GM23338 (cell line): Measurements from ENCODE around the gene FER. TPM values are rescaled to one million over a fixed set of nuclear protein-coding genes. Genes with fewer than 3 reads are reported as not detected.
"Not testable (repeated sequence)": the region's sequence is repeated elsewhere in the genome, so short reads cannot be mapped to it uniquely, and the experiment has no call there.

Experiments used
- ATAC-seq: fragments of 200-7000 bp; cut with Tn5 transposase; 3 replicates; pipeline ENCODE4 v1.9.1; 2020
- DNase-seq: peaks from one replicate; pipeline ENCODE4 v3.0.0-alpha.2; 2015; ENCODE audit warnings: low spot score
- H2AFZ ChIP-seq: fragments of 200-600 bp; sonication (generic); 2 replicates; pipeline ENCODE4 v1.8.0; 2016; ENCODE audit warnings: antibody characterized with exemption, mild to moderate bottlenecking, moderate library complexity
- H3F3A ChIP-seq: fragments of 200-600 bp; sonication (generic); replicated peaks from 2 replicates; pipeline ENCODE4 v1.8.0; 2017; ENCODE audit warnings: antibody characterized with exemption, mixed run types, low read depth
- H3K27ac ChIP-seq: fragments of 200-600 bp; sonication (generic); 2 replicates; pipeline ENCODE4 v1.6.1; 2016; ENCODE audit warnings: low read depth
- H3K27me3 ChIP-seq: fragments of 200-600 bp; sonication (generic); 2 replicates; pipeline ENCODE4 v1.8.0; 2016; ENCODE audit warnings: mild to moderate bottlenecking, mixed run types, moderate library complexity; ENCODE audit not compliant: insufficient read depth
- H3K36me3 ChIP-seq: fragments of 200-600 bp; sonication (generic); 2 replicates; pipeline ENCODE4 v1.8.0; 2016; ENCODE audit warnings: mild to moderate bottlenecking; ENCODE audit not compliant: insufficient read depth
- H3K4me1 ChIP-seq: fragments of 200-600 bp; sonication (generic); 2 replicates; pipeline ENCODE4 v1.8.0; 2016; ENCODE audit warnings: mild to moderate bottlenecking, moderate library complexity; ENCODE audit not compliant: insufficient read depth
- H3K4me2 ChIP-seq: fragments of 200-600 bp; sonication (generic); 2 replicates; pipeline ENCODE4 v1.7.1; 2017; ENCODE audit warnings: mixed run types
- H3K4me3 ChIP-seq: fragments of 200-600 bp; sonication (generic); 2 replicates; pipeline ENCODE4 v1.6.1; 2016; ENCODE audit warnings: mixed run types
- H3K79me2 ChIP-seq: fragments of 200-600 bp; sonication (generic); replicated peaks from 2 replicates; pipeline ENCODE4 v1.8.0; 2017; ENCODE audit warnings: mild to moderate bottlenecking; ENCODE audit not compliant: insufficient read depth
- H3K9me2 ChIP-seq: fragments of 200-600 bp; sonication (generic); 2 replicates; pipeline ENCODE4 v1.8.0; 2017; ENCODE audit not compliant: insufficient read depth
- H4K20me1 ChIP-seq: fragments of 200-600 bp; sonication (generic); replicated peaks from 2 replicates; pipeline ENCODE4 v1.8.0; 2017; ENCODE audit warnings: mild to moderate bottlenecking; ENCODE audit not compliant: insufficient read depth
- H3K27ac Mint-ChIP-seq: 2 replicates; pipeline ENCODE4 v1.8.0; 2020; ENCODE audit warnings: inconsistent platforms, mild to moderate bottlenecking, moderate library complexity, mixed read lengths
- H3K27me3 Mint-ChIP-seq: 3 replicates; pipeline ENCODE4 v1.8.0; 2022; ENCODE audit warnings: low read depth, mild to moderate bottlenecking, moderate library complexity, mixed read lengths, inconsistent platforms; ENCODE audit not compliant: insufficient read depth, poor library complexity
- H3K36me3 Mint-ChIP-seq: 3 replicates; pipeline ENCODE4 v1.8.0; 2021; ENCODE audit warnings: low read depth, mild to moderate bottlenecking, inconsistent platforms, moderate library complexity, mixed read lengths
- H3K4me1 Mint-ChIP-seq: 3 replicates; pipeline ENCODE4 v1.8.0; 2020; ENCODE audit warnings: mild to moderate bottlenecking, inconsistent platforms, mixed read lengths
- H3K4me3 Mint-ChIP-seq: 3 replicates; pipeline ENCODE4 v1.8.0; 2021; ENCODE audit warnings: moderate library complexity, mild to moderate bottlenecking, inconsistent platforms, mixed read lengths
- H3K9me3 Mint-ChIP-seq: 3 replicates; pipeline ENCODE4 v1.8.0; 2020; ENCODE audit warnings: moderate library complexity, mild to moderate bottlenecking, inconsistent platforms, mixed read lengths
- CREB1 ChIP-seq: fragments of 250-450 bp; sonication (Bioruptor Pico); IDR thresholded peaks from 2 replicates; pipeline ENCODE4 v1.5.0; 2020; ENCODE audit warnings: low read depth, mild to moderate bottlenecking, moderate library complexity
- EZH2phosphoT487 ChIP-seq: fragments of 200-600 bp; sonication (generic); IDR thresholded peaks from one replicate; pipeline ENCODE4 v1.8.1; 2018; ENCODE audit warnings: antibody characterized with exemption; ENCODE audit not compliant: unreplicated experiment
- JUNB ChIP-seq: IDR thresholded peaks from one replicate; pipeline ENCODE4 v1.6.1; 2016; ENCODE audit warnings: antibody characterized with exemption; ENCODE audit not compliant: unreplicated experiment
- NANOG ChIP-seq: IDR thresholded peaks from 2 replicates; pipeline ENCODE4 v1.6.1; 2016; ENCODE audit warnings: antibody characterized with exemption, borderline replicate concordance
- POLR2AphosphoS5 ChIP-seq: IDR thresholded peaks from 2 replicates; pipeline ENCODE4 v1.6.1; 2016; ENCODE audit warnings: antibody characterized with exemption, low read depth
- polyA plus RNA-seq: library from polyadenylated mRNA; unstranded; fragments of >200 nt; fragmentation: Nextera tagmentation; extraction: Ambion mirVana; gene quantifications from 2 replicates; pipeline ENCODE4 v1.2.1, GENCODE V29; 2016
- total RNA-seq: library from RNA; depleted of rRNA; stranded (reverse); fragments of >200 nt; shearing (Covaris generic); gene quantifications from 2 replicates; pipeline ENCODE4 v1.2.3, GENCODE V29; 2014
- TF ChIP-seq, protein P1 (sequence below): IDR thresholded peaks from 2 replicates; pipeline ENCODE4 v1.6.1; 2016; ENCODE audit warnings: antibody characterized with exemption
- TF ChIP-seq, protein P2 (sequence below): IDR thresholded peaks from one replicate; pipeline ENCODE4 v1.6.1; 2018; ENCODE audit warnings: antibody characterized with exemption; ENCODE audit not compliant: unreplicated experiment
- TF ChIP-seq, protein P3 (sequence below), 2 experiments: fragments of 200-600 bp in 1 of 2; sonication (generic) in 1 of 2; conservative IDR thresholded peaks; 2 replicates each; pipeline versions ENCODE4 v1.5.1 to v1.6.1; 2016 to 2017; ENCODE audit warnings: antibody characterized with exemption in 2 of 2, low read depth in 2 of 2, mild to moderate bottlenecking in 2 of 2, moderate library complexity in 1 of 2

The FER gene
- total and polyA plus RNA-seq, 2 experiments from 2014 or later, result 17.4 to 34.8 TPM

DNA sequence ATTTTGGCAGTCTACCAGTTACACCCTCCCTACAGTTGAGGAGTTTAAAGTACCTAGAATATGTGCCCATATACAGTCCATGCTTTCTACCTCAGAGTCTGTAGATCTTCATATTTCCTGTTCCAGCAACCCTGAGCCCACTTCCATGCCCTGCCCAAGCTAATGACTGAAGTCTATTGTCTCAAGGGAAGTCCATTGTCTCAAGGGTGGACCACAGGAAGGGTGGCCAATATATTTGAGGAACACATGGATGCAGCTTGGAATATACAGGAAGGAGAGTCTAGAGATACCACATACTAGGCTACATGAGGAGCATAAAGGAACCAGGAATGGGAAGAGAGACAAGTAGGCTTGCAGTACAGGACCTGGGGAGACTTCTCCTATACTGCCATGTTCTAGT, 274.4 kb downstream of the FER start:
- Mint-ChIP-seq H3K9me3 (peaks cover 3% of the 10 kb centered on the region; the same call in 2 of the 3 replicates), H3K27ac (no peak overlapping the region), H3K4me3 (no peak overlapping the region), H3K36me3 (peaks cover 6% of the 10 kb centered on the region; the same call in 2 of the 3 replicates), H3K4me1 (no peaks in the 10 kb centered on the region), H3K27me3 (peaks cover 1% of the 10 kb centered on the region)
- no peak for DNase-seq
- peaks cover 6% of the 10 kb centered on the region; the same call in 1 of the 2 replicates for H3K9me2 ChIP-seq
- no peaks in the 10 kb centered on the region for H3K79me2 ChIP-seq
- no peak overlapping the region for H2AFZ ChIP-seq
- no peaks in the 10 kb centered on the region for H3K27me3 ChIP-seq
- H3K36me3 ChIP-seq, result no peaks in the 10 kb centered on the region
- H3K4me3 ChIP-seq, result no peak overlapping the region
- no peak for ATAC-seq
- no peak overlapping the region for H3K27ac ChIP-seq
- H3F3A ChIP-seq, result no peaks in the 10 kb centered on the region
- TF ChIP-seq, protein P1, sequence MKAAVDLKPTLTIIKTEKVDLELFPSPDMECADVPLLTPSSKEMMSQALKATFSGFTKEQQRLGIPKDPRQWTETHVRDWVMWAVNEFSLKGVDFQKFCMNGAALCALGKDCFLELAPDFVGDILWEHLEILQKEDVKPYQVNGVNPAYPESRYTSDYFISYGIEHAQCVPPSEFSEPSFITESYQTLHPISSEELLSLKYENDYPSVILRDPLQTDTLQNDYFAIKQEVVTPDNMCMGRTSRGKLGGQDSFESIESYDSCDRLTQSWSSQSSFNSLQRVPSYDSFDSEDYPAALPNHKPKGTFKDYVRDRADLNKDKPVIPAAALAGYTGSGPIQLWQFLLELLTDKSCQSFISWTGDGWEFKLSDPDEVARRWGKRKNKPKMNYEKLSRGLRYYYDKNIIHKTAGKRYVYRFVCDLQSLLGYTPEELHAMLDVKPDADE, result no peak
- TF ChIP-seq POLR2AphosphoS5, result no peak
- no peaks in the 10 kb centered on the region for H3K4me1 ChIP-seq
- H4K20me1 ChIP-seq, result no peaks in the 10 kb centered on the region
- H3K4me2 ChIP-seq, result no peak overlapping the region

DNA sequence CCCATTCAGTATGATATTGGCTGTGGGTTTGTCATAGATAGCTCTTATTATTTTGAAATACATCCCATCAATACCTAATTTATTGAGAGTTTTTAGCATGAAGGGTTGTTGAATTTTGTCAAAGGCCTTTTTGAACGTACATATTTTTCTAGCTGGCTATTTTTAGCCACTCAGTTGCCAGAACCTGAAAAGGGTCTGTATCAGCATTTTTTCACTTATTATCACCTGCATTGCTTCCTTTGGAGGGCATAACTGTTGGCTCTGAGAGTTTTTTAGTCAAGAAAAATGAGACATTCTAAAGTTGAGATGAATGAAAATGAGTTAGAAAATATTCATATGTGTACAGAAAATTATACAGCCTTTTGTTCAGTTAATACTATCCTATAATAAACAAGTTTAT, 278.0 kb downstream of the FER start:
- not testable (repeated sequence) for H3K4me2 ChIP-seq, H4K20me1 ChIP-seq, H3K36me3 Mint-ChIP-seq, H3K9me2 ChIP-seq, H3F3A ChIP-seq, H3K27me3 ChIP-seq, H3K27ac ChIP-seq, H3K79me2 ChIP-seq, H3K27ac Mint-ChIP-seq, H3K9me3 Mint-ChIP-seq, H2AFZ ChIP-seq, H3K27me3 Mint-ChIP-seq, DNase-seq, H3K4me1 ChIP-seq, H3K36me3 ChIP-seq, ATAC-seq, H3K4me1 Mint-ChIP-seq, H3K4me3 ChIP-seq, H3K4me3 Mint-ChIP-seq

DNA sequence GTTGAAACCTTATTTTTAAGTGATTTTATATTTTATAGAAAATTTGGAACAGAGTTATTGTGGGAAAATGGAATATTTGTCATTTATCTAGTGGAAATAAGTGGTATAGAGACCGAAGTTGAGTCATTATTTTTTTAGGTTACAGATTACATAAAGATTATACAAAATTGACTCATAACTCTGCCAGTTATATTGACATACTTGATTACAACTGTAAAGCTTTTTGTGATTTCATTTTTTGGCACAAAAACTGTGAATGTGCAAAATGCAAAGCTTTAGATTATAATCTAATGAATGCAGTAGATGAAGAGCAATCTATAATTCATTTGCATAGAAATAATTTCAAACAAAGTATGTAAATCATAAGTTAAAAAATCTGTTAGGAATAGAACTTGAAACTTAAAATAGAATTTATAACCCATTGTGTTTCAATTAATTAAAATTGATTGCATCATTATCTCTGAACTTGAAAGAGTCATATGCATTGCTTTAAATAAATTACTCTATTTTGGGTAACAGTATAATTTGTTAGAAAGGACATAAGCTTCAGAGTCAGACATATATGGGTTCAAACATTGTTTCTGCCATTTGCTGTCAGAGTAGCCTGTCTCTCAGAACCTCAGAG, 280.4 kb downstream of the FER start:
- Mint-ChIP-seq H3K9me3 (peaks cover 3% of the 10 kb centered on the region; the same call in 2 of the 3 replicates), H3K4me3 (no peak overlapping the region), H3K36me3 (peaks cover 6% of the 10 kb centered on the region; the same call in 2 of the 3 replicates), H3K27ac (no peak overlapping the region), H3K4me1 (0 out of 3 replicates have a peak, but pooled peaks cover 5% of the 10 kb centered on the region), H3K27me3 (no peaks in the 10 kb centered on the region)
- no peaks in the 10 kb centered on the region for H4K20me1 ChIP-seq
- H3K27ac ChIP-seq, result no peak overlapping the region
- H3K4me1 ChIP-seq, result no peaks in the 10 kb centered on the region
- no peaks in the 10 kb centered on the region for H3F3A ChIP-seq
- H3K36me3 ChIP-seq, result no peaks in the 10 kb centered on the region
- DNase-seq (no peak), ATAC-seq (no peak)
- H3K9me2 ChIP-seq, result no peaks in the 10 kb centered on the region
- H3K79me2 ChIP-seq, result no peaks in the 10 kb centered on the region
- no peaks in the 10 kb centered on the region for H3K27me3 ChIP-seq
- H3K4me2 ChIP-seq, result no peak overlapping the region
- H3K4me3 ChIP-seq, result no peak overlapping the region
- no peak overlapping the region for H2AFZ ChIP-seq
- TF ChIP-seq POLR2AphosphoS5 (no peak), JUNB (no peak), EZH2phosphoT487 (no peak), NANOG (no peak), CREB1 (CRISPR knock-in tag) (no peak)
- TF ChIP-seq, protein P2, sequence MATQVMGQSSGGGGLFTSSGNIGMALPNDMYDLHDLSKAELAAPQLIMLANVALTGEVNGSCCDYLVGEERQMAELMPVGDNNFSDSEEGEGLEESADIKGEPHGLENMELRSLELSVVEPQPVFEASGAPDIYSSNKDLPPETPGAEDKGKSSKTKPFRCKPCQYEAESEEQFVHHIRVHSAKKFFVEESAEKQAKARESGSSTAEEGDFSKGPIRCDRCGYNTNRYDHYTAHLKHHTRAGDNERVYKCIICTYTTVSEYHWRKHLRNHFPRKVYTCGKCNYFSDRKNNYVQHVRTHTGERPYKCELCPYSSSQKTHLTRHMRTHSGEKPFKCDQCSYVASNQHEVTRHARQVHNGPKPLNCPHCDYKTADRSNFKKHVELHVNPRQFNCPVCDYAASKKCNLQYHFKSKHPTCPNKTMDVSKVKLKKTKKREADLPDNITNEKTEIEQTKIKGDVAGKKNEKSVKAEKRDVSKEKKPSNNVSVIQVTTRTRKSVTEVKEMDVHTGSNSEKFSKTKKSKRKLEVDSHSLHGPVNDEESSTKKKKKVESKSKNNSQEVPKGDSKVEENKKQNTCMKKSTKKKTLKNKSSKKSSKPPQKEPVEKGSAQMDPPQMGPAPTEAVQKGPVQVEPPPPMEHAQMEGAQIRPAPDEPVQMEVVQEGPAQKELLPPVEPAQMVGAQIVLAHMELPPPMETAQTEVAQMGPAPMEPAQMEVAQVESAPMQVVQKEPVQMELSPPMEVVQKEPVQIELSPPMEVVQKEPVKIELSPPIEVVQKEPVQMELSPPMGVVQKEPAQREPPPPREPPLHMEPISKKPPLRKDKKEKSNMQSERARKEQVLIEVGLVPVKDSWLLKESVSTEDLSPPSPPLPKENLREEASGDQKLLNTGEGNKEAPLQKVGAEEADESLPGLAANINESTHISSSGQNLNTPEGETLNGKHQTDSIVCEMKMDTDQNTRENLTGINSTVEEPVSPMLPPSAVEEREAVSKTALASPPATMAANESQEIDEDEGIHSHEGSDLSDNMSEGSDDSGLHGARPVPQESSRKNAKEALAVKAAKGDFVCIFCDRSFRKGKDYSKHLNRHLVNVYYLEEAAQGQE, result no peak
- TF ChIP-seq, protein P3, sequence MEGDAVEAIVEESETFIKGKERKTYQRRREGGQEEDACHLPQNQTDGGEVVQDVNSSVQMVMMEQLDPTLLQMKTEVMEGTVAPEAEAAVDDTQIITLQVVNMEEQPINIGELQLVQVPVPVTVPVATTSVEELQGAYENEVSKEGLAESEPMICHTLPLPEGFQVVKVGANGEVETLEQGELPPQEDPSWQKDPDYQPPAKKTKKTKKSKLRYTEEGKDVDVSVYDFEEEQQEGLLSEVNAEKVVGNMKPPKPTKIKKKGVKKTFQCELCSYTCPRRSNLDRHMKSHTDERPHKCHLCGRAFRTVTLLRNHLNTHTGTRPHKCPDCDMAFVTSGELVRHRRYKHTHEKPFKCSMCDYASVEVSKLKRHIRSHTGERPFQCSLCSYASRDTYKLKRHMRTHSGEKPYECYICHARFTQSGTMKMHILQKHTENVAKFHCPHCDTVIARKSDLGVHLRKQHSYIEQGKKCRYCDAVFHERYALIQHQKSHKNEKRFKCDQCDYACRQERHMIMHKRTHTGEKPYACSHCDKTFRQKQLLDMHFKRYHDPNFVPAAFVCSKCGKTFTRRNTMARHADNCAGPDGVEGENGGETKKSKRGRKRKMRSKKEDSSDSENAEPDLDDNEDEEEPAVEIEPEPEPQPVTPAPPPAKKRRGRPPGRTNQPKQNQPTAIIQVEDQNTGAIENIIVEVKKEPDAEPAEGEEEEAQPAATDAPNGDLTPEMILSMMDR (conservative IDR thresholded peaks at IDR 0.05; ENCODE audit: low read depth in 2 of 2), result no peak
